Activated T-helper 2 cell treated with anti-CD3 and anti-CD28 coated beads, Interferon-gamma antibody, Interleukin-2, Interleukin-4, amounts not matched to agents 10 μg/mL and 5 μg/mL and 100 μg/mL, durations not matched to agents 14 hours and 24 hours and 36 hours (primary cell): ENCODE results near the gene PERM1. TPM values are rescaled to one million over a fixed set of nuclear protein-coding genes. Genes with fewer than 3 reads are reported as not detected.
"Not testable (repeated sequence)": the region's sequence is repeated elsewhere in the genome, so short reads cannot be mapped to it uniquely, and the experiment has no call there.

ENCODE experiments used
- DNase-seq: peaks from one replicate; pipeline ENCODE4 v3.0.0; 2021; ENCODE audit warnings: low spot score
- H3K27ac Mint-ChIP-seq: one replicate; pipeline ENCODE4 v1.8.0; 2021; ENCODE audit warnings: mixed read lengths
- H3K27me3 Mint-ChIP-seq: one replicate; pipeline ENCODE4 v1.8.0; 2021; ENCODE audit warnings: low read depth, mixed read lengths
- H3K36me3 Mint-ChIP-seq: one replicate; pipeline ENCODE4 v1.8.0; 2021; ENCODE audit warnings: low read depth, mixed read lengths
- H3K4me1 Mint-ChIP-seq: one replicate; pipeline ENCODE4 v1.8.0; 2021; ENCODE audit warnings: low read depth, mixed read lengths
- H3K4me3 Mint-ChIP-seq: one replicate; pipeline ENCODE4 v1.8.0; 2021; ENCODE audit warnings: low read depth, mild to moderate bottlenecking, moderate library complexity, mixed read lengths
- H3K9me3 Mint-ChIP-seq: one replicate; pipeline ENCODE4 v1.8.0; 2021; ENCODE audit warnings: mixed read lengths
- intact Hi-C: fragments of 100-400 bp; cut with micrococcal nuclease; formaldehyde crosslinking; loops from one replicate; pipeline ENCODE4 v1.15.1; 2023
- total RNA-seq: library from RNA; stranded (reverse); gene quantifications from 2 replicates; pipeline ENCODE4 v1.2.3, GENCODE V29; 2022

PERM1 gene
- total RNA-seq, 1 donor from 2014 or later = not detected

GRCh38 chr1:1012736-1013104 is 30.8 kb upstream of the PERM1 start:
- H3K27me3 Mint-ChIP-seq, H3K36me3 Mint-ChIP-seq, H3K9me3 Mint-ChIP-seq, DNase-seq: not testable (repeated sequence)
- H3K4me3 Mint-ChIP-seq = peak overlapping the region; percentile 84
- peaks cover 29% of the 10 kb centered on the region for H3K4me1 Mint-ChIP-seq
- H3K27ac Mint-ChIP-seq = peak overlapping the region; percentile 89
- intact Hi-C loops = loop anchor here (1.0 to 10.0 kb wide), 2 partner anchors 7 to 192 kb away; partner anchors contain the start of gene TNFRSF18

- intact Hi-C loops = loop anchor here (10.0 kb wide), 1 partner anchor 193 kb away; the partner anchor contains the start of gene TNFRSF18
These were observed 29.6 kb upstream of the PERM1 start for GRCh38 chr1:1011396-1011949.

GRCh38 chr1:1010131-1010530 is 28.2 kb upstream of the PERM1 start:
- intact Hi-C loops = loop anchor here (10.0 kb wide), 1 partner anchor 195 kb away; the partner anchor contains the start of gene TNFRSF18
- H3K27ac Mint-ChIP-seq = not testable (repeated sequence)

More at GRCh38 chr1:1011396-1011949, 29.6 kb upstream of the PERM1 start:
- Mint-ChIP-seq H3K27ac (no peak overlapping the region), H3K36me3 (no peaks in the 10 kb centered on the region), H3K27me3 (peaks cover 8% of the 10 kb centered on the region), H3K4me3 (no peak overlapping the region), H3K9me3 (no peaks in the 10 kb centered on the region), H3K4me1 (peaks cover 24% of the 10 kb centered on the region)
- DNase-seq = no peak

GRCh38 chr1:1006305-1007159 is 24.6 kb upstream of the PERM1 start:
- intact Hi-C loops = no loop called here
- H3K9me3 Mint-ChIP-seq = no peaks in the 10 kb centered on the region
- no peak overlapping the region for H3K4me3 Mint-ChIP-seq
- no peaks in the 10 kb centered on the region for H3K36me3 Mint-ChIP-seq
- DNase-seq = no peak
- no peak overlapping the region for H3K27ac Mint-ChIP-seq
- H3K27me3 Mint-ChIP-seq = peaks cover 28% of the 10 kb centered on the region
- H3K4me1 Mint-ChIP-seq = peaks cover 11% of the 10 kb centered on the region

More at GRCh38 chr1:1010131-1010530, 28.2 kb upstream of the PERM1 start:
- H3K27me3 Mint-ChIP-seq = peaks cover 12% of the 10 kb centered on the region
- H3K36me3 Mint-ChIP-seq, H3K9me3 Mint-ChIP-seq, DNase-seq, H3K4me3 Mint-ChIP-seq: not testable (repeated sequence)
- H3K4me1 Mint-ChIP-seq = peaks cover 26% of the 10 kb centered on the region

- Mint-ChIP-seq H3K4me3 (no peak overlapping the region), H3K27ac (no peak overlapping the region), H3K9me3 (no peaks in the 10 kb centered on the region), H3K27me3 (peaks cover 28% of the 10 kb centered on the region), H3K4me1 (peaks cover 11% of the 10 kb centered on the region), H3K36me3 (no peaks in the 10 kb centered on the region)
- intact Hi-C loops = loop anchor here (1.0 kb wide), 1 partner anchor 7 kb away; the partner anchor contains the start of gene ISG15
- DNase-seq = no peak
These were observed 23.9 kb upstream of the PERM1 start for GRCh38 chr1:1005774-1006304.

- Mint-ChIP-seq H3K4me1 (peaks cover 13% of the 10 kb centered on the region), H3K27ac (no peak overlapping the region), H3K4me3 (peak overlapping the region; percentile 15), H3K27me3 (peaks cover 30% of the 10 kb centered on the region), H3K36me3 (no peaks in the 10 kb centered on the region), H3K9me3 (no peaks in the 10 kb centered on the region)
- intact Hi-C loops = loop anchor here (1.0 kb wide), 1 partner anchor 8 kb away; the partner anchor contains the start of gene ISG15
- no peak for DNase-seq
These were observed 23.1 kb upstream of the PERM1 start for GRCh38 chr1:1004780-1005697.

- Mint-ChIP-seq H3K4me3 (no peak overlapping the region), H3K4me1 (peaks cover 13% of the 10 kb centered on the region), H3K27me3 (peaks cover 30% of the 10 kb centered on the region), H3K36me3 (no peaks in the 10 kb centered on the region), H3K9me3 (no peaks in the 10 kb centered on the region), H3K27ac (no peak overlapping the region)
- DNase-seq = no peak
- intact Hi-C loops = no loop called here
These were observed 22.5 kb upstream of the PERM1 start for GRCh38 chr1:1004420-1004779.

- no peak for DNase-seq
- peaks cover 28% of the 10 kb centered on the region for H3K27me3 Mint-ChIP-seq
- H3K4me3 Mint-ChIP-seq = no peak overlapping the region
- H3K9me3 Mint-ChIP-seq = no peaks in the 10 kb centered on the region
- intact Hi-C loops = no loop called here
- no peak overlapping the region for H3K27ac Mint-ChIP-seq
- H3K4me1 Mint-ChIP-seq = peaks cover 11% of the 10 kb centered on the region
- H3K36me3 Mint-ChIP-seq = no peaks in the 10 kb centered on the region
These were observed 21.9 kb upstream of the PERM1 start for GRCh38 chr1:1003618-1004419.

GRCh38 chr1:1001057-1001783 is 19.3 kb upstream of the PERM1 start:
- Mint-ChIP-seq H3K4me3 (no peak overlapping the region), H3K36me3 (no peaks in the 10 kb centered on the region), H3K27ac (no peak overlapping the region), H3K27me3 (peaks cover 31% of the 10 kb centered on the region), H3K4me1 (peaks cover 11% of the 10 kb centered on the region), H3K9me3 (no peaks in the 10 kb centered on the region)
- intact Hi-C loops = no loop called here
- DNase-seq = no peak

GRCh38 chr1:1000357-1001056 is 18.6 kb upstream of the PERM1 start:
- DNase-seq = no peak
- Mint-ChIP-seq H3K4me3 (peak overlapping the region; percentile 75), H3K27ac (peak overlapping the region; percentile 76), H3K36me3 (no peaks in the 10 kb centered on the region), H3K4me1 (peaks cover 13% of the 10 kb centered on the region), H3K9me3 (no peaks in the 10 kb centered on the region), H3K27me3 (peaks cover 32% of the 10 kb centered on the region)
- intact Hi-C loops = no loop called here
